D341Med (cell line): ENCODE measurements around the gene PKN1.

Source experiments
- DNase-seq: peaks from one replicate; pipeline ENCODE4 v3.0.0; 2012; ENCODE audit warnings: low spot score

The PKN1 gene

GRCh38 chr19:14514215-14514863 is 81.2 kb downstream of the PKN1 start:
- DNase-seq, result no peak

- DNase-seq, result no peak
Observed at GRCh38 chr19:14515501-14516047, 82.5 kb downstream of the PKN1 start.

- peak; percentile 45 for DNase-seq
Observed at GRCh38 chr19:14516048-14516534, 83.0 kb downstream of the PKN1 start.

GRCh38 chr19:14516746-14517438 is 83.8 kb downstream of the PKN1 start:
- DNase-seq, result no peak

GRCh38 chr19:14517446-14517839 is 84.3 kb downstream of the PKN1 start:
- no peak for DNase-seq

GRCh38 chr19:14517840-14518505 is 84.9 kb downstream of the PKN1 start, which contains the start of gene DNAJB1:
DNAJB1 (minus strand) TSS chr19:14518397; CDS start chr19:14518349, 48 bp downstream.
- DNase-seq, result peak; percentile 86

GRCh38 chr19:14519245-14519859 is 86.2 kb downstream of the PKN1 start:
- no peak for DNase-seq

- no peak for DNase-seq
Observed at GRCh38 chr19:14519860-14520407, 86.8 kb downstream of the PKN1 start.

- no peak for DNase-seq
Observed at GRCh38 chr19:14520543-14520942, 87.4 kb downstream of the PKN1 start.
